ENCODE data around the gene HDAC9.

HDAC9 gene

DNA sequence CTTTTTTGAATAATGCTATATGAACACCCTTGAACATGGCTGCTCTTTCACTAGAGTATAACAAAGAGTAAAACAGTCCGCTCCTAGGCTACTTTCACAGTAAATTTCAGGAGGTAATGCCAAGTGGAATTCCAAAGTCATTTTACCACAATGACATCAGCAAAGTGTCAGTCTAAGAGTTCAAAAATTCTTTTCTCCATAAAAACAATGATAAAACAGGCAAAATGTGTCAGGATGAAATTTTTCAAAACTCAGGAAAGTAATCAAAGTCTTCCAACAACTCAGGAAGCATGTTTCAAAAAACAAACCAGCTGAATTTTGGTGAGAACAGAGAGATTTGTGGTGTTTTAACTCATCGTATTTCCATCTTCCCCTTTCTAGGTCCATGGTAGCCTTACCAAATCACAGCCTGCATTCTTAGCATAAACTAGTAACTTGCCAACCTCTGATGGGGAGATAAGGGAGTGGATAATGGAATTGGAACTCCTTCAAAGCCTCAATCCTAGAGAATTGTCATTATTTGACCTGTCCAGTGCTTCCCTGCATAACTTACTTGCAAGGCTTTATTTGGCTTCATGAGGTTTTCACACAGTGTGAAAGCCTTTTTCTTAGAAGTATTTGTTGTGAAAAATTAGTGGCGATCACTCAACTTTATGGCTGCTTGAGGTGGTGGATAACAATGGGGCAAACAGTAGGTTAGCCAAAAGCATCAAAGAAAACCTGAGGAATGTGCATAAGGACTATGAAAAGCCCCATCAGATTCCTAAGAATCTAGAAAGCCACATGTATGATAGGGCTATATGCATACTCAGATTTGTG is 302.7 kb downstream of the HDAC9 start:
- Histone ChIP-seq H4K20me1 (no peaks in the 10 kb centered on the region), H3K9ac (no peak overlapping the region), H3K27me3 (no peaks in the 10 kb centered on the region), H3K36me3 (no peaks in the 10 kb centered on the region), H3K9me3 (no peaks in the 10 kb centered on the region), H3K27ac (no peak overlapping the region), H3K4me2 (no peak overlapping the region), H3K4me3 (no peak overlapping the region), H3K4me1 (no peaks in the 10 kb centered on the region)
- TF ChIP-seq Cebpa-rat (IDR thresholded peaks at IDR 0.05) = no peak

DNA sequence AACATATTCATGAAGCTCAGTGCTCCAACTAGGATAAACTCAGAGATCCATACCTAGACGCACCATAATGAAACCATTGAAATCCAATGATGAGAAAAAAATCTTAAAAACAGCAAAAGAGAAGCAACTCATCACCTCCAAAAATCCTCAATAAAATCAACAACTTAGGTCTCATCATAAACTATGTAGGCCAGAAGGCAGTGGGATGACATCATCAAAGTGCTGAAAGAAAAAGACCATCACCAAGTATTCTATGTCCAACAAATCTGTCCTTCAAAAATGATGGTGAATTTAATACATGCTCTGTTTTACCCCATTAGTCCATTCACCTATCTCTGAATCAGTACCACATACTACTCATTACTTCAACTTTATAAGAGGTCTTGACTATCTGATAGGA is 304.4 kb downstream of the HDAC9 start:
- Histone ChIP-seq H3K4me1 (no peaks in the 10 kb centered on the region), H3K27me3 (no peaks in the 10 kb centered on the region), H3K9me3 (no peaks in the 10 kb centered on the region), H3K36me3 (no peaks in the 10 kb centered on the region), H4K20me1 (no peaks in the 10 kb centered on the region), H3K27ac (no peak overlapping the region), H3K4me3 (no peak overlapping the region), H3K9ac (no peak overlapping the region), H3K4me2 (no peak overlapping the region)
- TF ChIP-seq Cebpa-rat (IDR thresholded peaks at IDR 0.05) = no peak

GRCh38 chr7:18803923-18804322 is 308.4 kb downstream of the HDAC9 start:
- Histone ChIP-seq H3K9ac (no peak overlapping the region), H3K36me3 (no peaks in the 10 kb centered on the region), H3K4me3 (no peak overlapping the region), H3K9me3 (no peaks in the 10 kb centered on the region), H3K27ac (no peak overlapping the region), H3K27me3 (no peaks in the 10 kb centered on the region), H3K4me1 (no peaks in the 10 kb centered on the region), H3K4me2 (no peak overlapping the region), H4K20me1 (no peaks in the 10 kb centered on the region)
- TF ChIP-seq Cebpa-rat (IDR thresholded peaks at IDR 0.05) = no peak

GRCh38 chr7:18806177-18806576 is 310.6 kb downstream of the HDAC9 start:
- Histone ChIP-seq H3K9me3 (no peaks in the 10 kb centered on the region), H3K9ac (no peak overlapping the region), H4K20me1 (no peaks in the 10 kb centered on the region), H3K27me3 (no peaks in the 10 kb centered on the region), H3K4me3 (no peak overlapping the region), H3K27ac (no peak overlapping the region), H3K4me1 (no peaks in the 10 kb centered on the region), H3K36me3 (no peaks in the 10 kb centered on the region), H3K4me2 (no peak overlapping the region)
- no peak for TF ChIP-seq Cebpa-rat (IDR thresholded peaks at IDR 0.05)

DNA sequence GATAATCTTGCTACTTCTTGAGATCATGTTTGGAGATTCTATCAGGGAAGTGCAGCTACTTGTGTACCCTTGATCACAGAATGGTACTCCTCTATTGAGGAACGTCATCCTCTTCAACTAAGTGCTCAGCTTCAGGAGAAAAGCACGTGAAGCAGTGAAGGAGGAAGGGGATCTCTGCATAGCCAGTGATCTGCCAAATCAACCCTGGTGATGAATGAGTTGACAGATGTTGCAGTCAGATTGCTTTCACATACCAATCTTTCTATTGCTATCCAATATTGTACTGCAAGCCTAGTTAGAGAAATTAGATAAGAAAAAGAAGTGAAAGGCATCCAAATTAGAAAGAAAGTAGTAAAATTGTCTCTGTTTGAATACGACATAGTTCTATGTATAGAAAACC is 312.5 kb downstream of the HDAC9 start:
- H3K9me3 ChIP-seq = peaks cover under 1% of the 10 kb centered on the region; the same call in 1 of the 2 replicates
- H3K4me1 ChIP-seq = no peaks in the 10 kb centered on the region
- no peak overlapping the region for H3K9ac ChIP-seq
- no peak overlapping the region for H3K27ac ChIP-seq
- H3K4me3 ChIP-seq = no peak overlapping the region
- H3K36me3 ChIP-seq = no peaks in the 10 kb centered on the region
- no peaks in the 10 kb centered on the region for H4K20me1 ChIP-seq
- no peak for TF ChIP-seq Cebpa-rat (IDR thresholded peaks at IDR 0.05)
- H3K27me3 ChIP-seq = no peaks in the 10 kb centered on the region
- H3K4me2 ChIP-seq = no peak overlapping the region

- H3K9ac ChIP-seq = no peak overlapping the region
- no peak for TF ChIP-seq Cebpa-rat (IDR thresholded peaks at IDR 0.05)
Measured at GRCh38 chr7:18815261-18815960, 319.9 kb downstream of the HDAC9 start.

GRCh38 chr7:18820981-18821380 is 325.4 kb downstream of the HDAC9 start:
- Histone ChIP-seq H3K27ac (no peak overlapping the region), H3K4me3 (no peak overlapping the region), H3K27me3 (no peaks in the 10 kb centered on the region), H3K9me3 (no peaks in the 10 kb centered on the region), H3K4me1 (no peaks in the 10 kb centered on the region), H3K9ac (no peak overlapping the region), H3K36me3 (no peaks in the 10 kb centered on the region), H4K20me1 (no peaks in the 10 kb centered on the region), H3K4me2 (no peak overlapping the region)
- no peak for TF ChIP-seq Cebpa-rat (IDR thresholded peaks at IDR 0.05)

More at GRCh38 chr7:18815261-18815960, 319.9 kb downstream of the HDAC9 start:
- no peaks in the 10 kb centered on the region for H3K36me3 ChIP-seq
- no peaks in the 10 kb centered on the region for H3K4me1 ChIP-seq
- H3K4me3 ChIP-seq = no peak overlapping the region
- peaks cover 6% of the 10 kb centered on the region; the same call in 1 of the 2 replicates for H3K9me3 ChIP-seq
- H3K27me3 ChIP-seq = no peaks in the 10 kb centered on the region
- no peak overlapping the region for H3K4me2 ChIP-seq
- no peak overlapping the region for H3K27ac ChIP-seq
- no peaks in the 10 kb centered on the region for H4K20me1 ChIP-seq

GRCh38 chr7:18821554-18821953 is 326.0 kb downstream of the HDAC9 start:
- H4K20me1 ChIP-seq = no peaks in the 10 kb centered on the region
- TF ChIP-seq Cebpa-rat (IDR thresholded peaks at IDR 0.05) = no peak
- H3K36me3 ChIP-seq = no peaks in the 10 kb centered on the region
- no peak overlapping the region for H3K27ac ChIP-seq
- no peaks in the 10 kb centered on the region for H3K9me3 ChIP-seq
- H3K27me3 ChIP-seq = no peaks in the 10 kb centered on the region
- H3K9ac ChIP-seq = no peak overlapping the region
- no peak overlapping the region for H3K4me2 ChIP-seq
- no peaks in the 10 kb centered on the region for H3K4me1 ChIP-seq
- H3K4me3 ChIP-seq = no peak overlapping the region

DNA sequence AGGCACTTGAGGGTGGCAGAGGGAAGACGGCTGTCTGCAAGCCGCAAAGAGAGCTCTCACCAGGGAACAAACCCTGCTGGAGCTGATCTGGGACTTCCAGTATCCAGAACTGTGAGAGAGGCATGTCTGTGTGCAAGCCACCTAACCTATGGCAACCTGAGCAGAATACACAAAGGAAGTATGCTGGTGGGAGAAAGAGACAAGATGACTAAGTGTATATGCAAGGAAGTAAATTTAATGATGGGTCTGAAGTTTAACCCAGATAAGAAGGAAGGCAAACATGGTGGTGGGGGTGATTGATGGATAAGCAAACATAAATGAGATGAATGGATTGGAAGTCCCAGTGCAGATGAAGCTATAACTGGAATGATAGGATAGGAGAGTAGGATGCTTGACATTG is 328.6 kb downstream of the HDAC9 start:
- Histone ChIP-seq H3K27ac (no peak overlapping the region), H3K9ac (no peak overlapping the region), H3K9me3 (no peaks in the 10 kb centered on the region), H3K4me3 (no peak overlapping the region), H3K36me3 (no peaks in the 10 kb centered on the region), H3K27me3 (no peaks in the 10 kb centered on the region), H3K4me2 (no peak overlapping the region), H4K20me1 (no peaks in the 10 kb centered on the region), H3K4me1 (no peaks in the 10 kb centered on the region)
- no peak for TF ChIP-seq Cebpa-rat (IDR thresholded peaks at IDR 0.05)

GRCh38 chr7:18828260-18828993 is 332.9 kb downstream of the HDAC9 start:
- Histone ChIP-seq H3K9ac (no peak overlapping the region), H3K36me3 (no peaks in the 10 kb centered on the region), H4K20me1 (no peaks in the 10 kb centered on the region), H3K4me2 (no peak overlapping the region), H3K9me3 (no peaks in the 10 kb centered on the region), H3K27me3 (no peaks in the 10 kb centered on the region), H3K4me1 (no peaks in the 10 kb centered on the region), H3K27ac (no peak overlapping the region), H3K4me3 (no peak overlapping the region)
- TF ChIP-seq Cebpa-rat (IDR thresholded peaks at IDR 0.05) = no peak
